ENCODE data around the gene UMAD1.

Gene UMAD1

GRCh38 chr7:7830122-7830878, 189.7 kb downstream of the UMAD1 start:
- no peak overlapping the region for H3K4me3 ChIP-seq (ENCODE audit: extremely low read depth, insufficient read depth, low read length, poor library complexity, severe bottlenecking)
- 93 to 100% methylated on average over 3 to 4 of the region's 7 CpGs for WGBS, 2 experiments (ENCODE audit: insufficient coverage in 2 of 2)
- no peaks in the 10 kb centered on the region for H3K9me3 ChIP-seq (ENCODE audit: control insufficient read depth, low read length)
- H3K27ac ChIP-seq (ENCODE audit: low read depth, low read length, severe bottlenecking): no peak overlapping the region
- H3K4me1 ChIP-seq (ENCODE audit: control insufficient read depth, insufficient read depth, low read length, poor library complexity, severe bottlenecking): no peaks in the 10 kb centered on the region
- no peaks in the 10 kb centered on the region for H3K36me3 ChIP-seq (ENCODE audit: control insufficient read depth, insufficient read depth, low read length)

- Histone ChIP-seq H3K9me3 (ENCODE audit: control insufficient read depth, low read length) (no peaks in the 10 kb centered on the region), H3K4me1 (ENCODE audit: control insufficient read depth, insufficient read depth, low read length, poor library complexity, severe bottlenecking) (no peaks in the 10 kb centered on the region), H3K36me3 (ENCODE audit: control insufficient read depth, insufficient read depth, low read length) (no peaks in the 10 kb centered on the region), H3K27ac (ENCODE audit: low read depth, low read length, severe bottlenecking) (no peak overlapping the region), H3K4me3 (ENCODE audit: extremely low read depth, insufficient read depth, low read length, poor library complexity, severe bottlenecking) (no peak overlapping the region)
- WGBS, 2 experiments (ENCODE audit: insufficient coverage in 2 of 2): 97 to 98% methylated on average over 3 to 5 of the region's 5 CpGs
Observed at GRCh38 chr7:7832518-7832917, 192.0 kb downstream of the UMAD1 start.

GRCh38 chr7:7834761-7835160, 194.2 kb downstream of the UMAD1 start:
- H3K36me3 ChIP-seq (ENCODE audit: control insufficient read depth, insufficient read depth, low read length): no peaks in the 10 kb centered on the region
- H3K9me3 ChIP-seq (ENCODE audit: control insufficient read depth, low read length): no peaks in the 10 kb centered on the region
- H3K4me1 ChIP-seq (ENCODE audit: control insufficient read depth, insufficient read depth, low read length, poor library complexity, severe bottlenecking): no peaks in the 10 kb centered on the region
- H3K27ac ChIP-seq (ENCODE audit: low read depth, low read length, severe bottlenecking): no peak overlapping the region
- H3K4me3 ChIP-seq (ENCODE audit: extremely low read depth, insufficient read depth, low read length, poor library complexity, severe bottlenecking): no peak overlapping the region
- WGBS, 2 experiments (ENCODE audit: insufficient coverage in 2 of 2): 20 to 100% methylated on average over 1 of the region's 4 CpGs

- Histone ChIP-seq H3K36me3 (ENCODE audit: control insufficient read depth, insufficient read depth, low read length) (no peaks in the 10 kb centered on the region), H3K4me3 (ENCODE audit: extremely low read depth, insufficient read depth, low read length, poor library complexity, severe bottlenecking) (no peak overlapping the region), H3K9me3 (ENCODE audit: control insufficient read depth, low read length) (no peaks in the 10 kb centered on the region), H3K4me1 (ENCODE audit: control insufficient read depth, insufficient read depth, low read length, poor library complexity, severe bottlenecking) (no peaks in the 10 kb centered on the region), H3K27ac (ENCODE audit: low read depth, low read length, severe bottlenecking) (no peak overlapping the region)
- 100% methylated on average over 2 of the region's 7 CpGs; no CpG with 5 or more reads in 1 of the 2 experiments for WGBS, 2 experiments (ENCODE audit: insufficient coverage in 2 of 2)
Observed at GRCh38 chr7:7841027-7841426, 200.5 kb downstream of the UMAD1 start.

- no peaks in the 10 kb centered on the region for H3K4me1 ChIP-seq (ENCODE audit: control insufficient read depth, insufficient read depth, low read length, poor library complexity, severe bottlenecking)
- H3K36me3 ChIP-seq (ENCODE audit: control insufficient read depth, insufficient read depth, low read length): no peaks in the 10 kb centered on the region
- H3K9me3 ChIP-seq (ENCODE audit: control insufficient read depth, low read length): no peaks in the 10 kb centered on the region
- no peak overlapping the region for H3K4me3 ChIP-seq (ENCODE audit: extremely low read depth, insufficient read depth, low read length, poor library complexity, severe bottlenecking)
- 100% methylated on average over 2 of the region's 5 CpGs for WGBS, 2 experiments (ENCODE audit: insufficient coverage in 2 of 2)
- H3K27ac ChIP-seq (ENCODE audit: low read depth, low read length, severe bottlenecking): no peak overlapping the region
Observed at GRCh38 chr7:7843240-7843639, 202.7 kb downstream of the UMAD1 start.

GRCh38 chr7:7843972-7844371, 203.4 kb downstream of the UMAD1 start:
- no peaks in the 10 kb centered on the region for H3K9me3 ChIP-seq (ENCODE audit: control insufficient read depth, low read length)
- H3K4me3 ChIP-seq (ENCODE audit: extremely low read depth, insufficient read depth, low read length, poor library complexity, severe bottlenecking): no peak overlapping the region
- H3K27ac ChIP-seq (ENCODE audit: low read depth, low read length, severe bottlenecking): no peak overlapping the region
- H3K4me1 ChIP-seq (ENCODE audit: control insufficient read depth, insufficient read depth, low read length, poor library complexity, severe bottlenecking): no peaks in the 10 kb centered on the region
- no peaks in the 10 kb centered on the region for H3K36me3 ChIP-seq (ENCODE audit: control insufficient read depth, insufficient read depth, low read length)
- WGBS, 2 experiments (ENCODE audit: insufficient coverage in 2 of 2): 87 to 94% methylated on average over 3 to 5 of the region's 5 CpGs

GRCh38 chr7:7848246-7848645, 207.7 kb downstream of the UMAD1 start:
- no peak overlapping the region for H3K27ac ChIP-seq (ENCODE audit: low read depth, low read length, severe bottlenecking)
- H3K4me1 ChIP-seq (ENCODE audit: control insufficient read depth, insufficient read depth, low read length, poor library complexity, severe bottlenecking): no peaks in the 10 kb centered on the region
- H3K4me3 ChIP-seq (ENCODE audit: extremely low read depth, insufficient read depth, low read length, poor library complexity, severe bottlenecking): no peak overlapping the region
- H3K9me3 ChIP-seq (ENCODE audit: control insufficient read depth, low read length): peaks cover 3% of the 10 kb centered on the region
- H3K36me3 ChIP-seq (ENCODE audit: control insufficient read depth, insufficient read depth, low read length): no peaks in the 10 kb centered on the region
- no CpG with 5 or more reads among the region's 2 CpGs for WGBS, 2 experiments (ENCODE audit: insufficient coverage in 2 of 2)

GRCh38 chr7:7848892-7849291, 208.3 kb downstream of the UMAD1 start:
- Histone ChIP-seq H3K9me3 (ENCODE audit: control insufficient read depth, low read length) (peaks cover 6% of the 10 kb centered on the region), H3K4me1 (ENCODE audit: control insufficient read depth, insufficient read depth, low read length, poor library complexity, severe bottlenecking) (no peaks in the 10 kb centered on the region), H3K4me3 (ENCODE audit: extremely low read depth, insufficient read depth, low read length, poor library complexity, severe bottlenecking) (no peak overlapping the region), H3K36me3 (ENCODE audit: control insufficient read depth, insufficient read depth, low read length) (no peaks in the 10 kb centered on the region), H3K27ac (ENCODE audit: low read depth, low read length, severe bottlenecking) (no peak overlapping the region)
- 88% methylated on average over 2 of the region's 3 CpGs; no CpG with 5 or more reads in 1 of the 2 experiments for WGBS, 2 experiments (ENCODE audit: insufficient coverage in 2 of 2)

GRCh38 chr7:7850150-7850549, 209.6 kb downstream of the UMAD1 start:
- Histone ChIP-seq H3K4me1 (ENCODE audit: control insufficient read depth, insufficient read depth, low read length, poor library complexity, severe bottlenecking) (no peaks in the 10 kb centered on the region), H3K9me3 (ENCODE audit: control insufficient read depth, low read length) (peaks cover 15% of the 10 kb centered on the region), H3K36me3 (ENCODE audit: control insufficient read depth, insufficient read depth, low read length) (no peaks in the 10 kb centered on the region), H3K27ac (ENCODE audit: low read depth, low read length, severe bottlenecking) (no peak overlapping the region), H3K4me3 (ENCODE audit: extremely low read depth, insufficient read depth, low read length, poor library complexity, severe bottlenecking) (no peak overlapping the region)
- no CpG with 5 or more reads among the region's 1 CpG for whole genome bisulfite sequencing, 2 experiments (ENCODE audit: insufficient coverage in 2 of 2)

- H3K36me3 ChIP-seq (ENCODE audit: control insufficient read depth, insufficient read depth, low read length): no peaks in the 10 kb centered on the region
- peaks cover 25% of the 10 kb centered on the region for H3K9me3 ChIP-seq (ENCODE audit: control insufficient read depth, low read length)
- no peak overlapping the region for H3K27ac ChIP-seq (ENCODE audit: low read depth, low read length, severe bottlenecking)
- no CpG with 5 or more reads among the region's 1 CpG for WGBS, 2 experiments (ENCODE audit: insufficient coverage in 2 of 2)
- no peaks in the 10 kb centered on the region for H3K4me1 ChIP-seq (ENCODE audit: control insufficient read depth, insufficient read depth, low read length, poor library complexity, severe bottlenecking)
- H3K4me3 ChIP-seq (ENCODE audit: extremely low read depth, insufficient read depth, low read length, poor library complexity, severe bottlenecking): no peak overlapping the region
Observed at GRCh38 chr7:7851381-7851780, 210.8 kb downstream of the UMAD1 start.

- WGBS, 2 experiments (ENCODE audit: insufficient coverage in 2 of 2): 96 to 100% methylated on average over 1 to 3 of the region's 3 CpGs
- H3K4me3 ChIP-seq (ENCODE audit: extremely low read depth, insufficient read depth, low read length, poor library complexity, severe bottlenecking): no peak overlapping the region
Observed at GRCh38 chr7:7851991-7852390, 211.4 kb downstream of the UMAD1 start.

More at GRCh38 chr7:7851991-7852390, 211.4 kb downstream of the UMAD1 start:
- Histone ChIP-seq H3K9me3 (ENCODE audit: control insufficient read depth, low read length) (peaks cover 25% of the 10 kb centered on the region), H3K27ac (ENCODE audit: low read depth, low read length, severe bottlenecking) (no peak overlapping the region), H3K36me3 (ENCODE audit: control insufficient read depth, insufficient read depth, low read length) (no peaks in the 10 kb centered on the region), H3K4me1 (ENCODE audit: control insufficient read depth, insufficient read depth, low read length, poor library complexity, severe bottlenecking) (no peaks in the 10 kb centered on the region)
